ENCODE results near the gene STAC.

DNA sequence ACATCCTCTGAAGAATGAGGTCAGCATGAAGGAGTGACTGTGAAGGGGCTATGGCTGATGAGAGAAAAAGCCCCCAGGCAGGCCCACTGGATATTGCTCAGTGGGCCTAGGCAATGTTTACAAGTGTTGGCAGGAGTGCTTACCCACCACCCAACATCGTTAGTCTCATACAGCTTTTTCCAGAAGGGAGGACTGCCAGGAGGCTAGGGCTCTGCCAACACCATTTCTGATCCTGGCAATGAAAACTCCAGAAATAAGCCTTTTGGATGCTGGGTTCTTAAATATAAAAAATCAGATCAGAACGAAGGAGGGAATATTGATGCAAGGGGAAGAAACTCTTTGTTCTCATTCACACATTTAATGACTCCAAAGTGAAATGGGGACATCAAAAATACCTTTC is 194.9 kb downstream of the STAC start:
- TF ChIP-seq CTCF (IDR thresholded peaks at IDR 0.05; ENCODE audit: low read length) (no peak), EZH2phosphoT487 (IDR thresholded peaks at IDR 0.05; ENCODE audit: low read length) (no peak)
